ENCODE results near the gene BCL6.

GRCh38 chr3:187770224-187770623 lies 25.0 kb upstream of the BCL6 start:
- TF ChIP-seq POLR2AphosphoS5 (IDR thresholded peaks at IDR 0.05) (no peak), CTCF (IDR thresholded peaks at IDR 0.05) (no peak)

All from esophagus muscularis mucosa (tissue), 3 donors.